ENCODE results near the gene PDGFRB.

DNA sequence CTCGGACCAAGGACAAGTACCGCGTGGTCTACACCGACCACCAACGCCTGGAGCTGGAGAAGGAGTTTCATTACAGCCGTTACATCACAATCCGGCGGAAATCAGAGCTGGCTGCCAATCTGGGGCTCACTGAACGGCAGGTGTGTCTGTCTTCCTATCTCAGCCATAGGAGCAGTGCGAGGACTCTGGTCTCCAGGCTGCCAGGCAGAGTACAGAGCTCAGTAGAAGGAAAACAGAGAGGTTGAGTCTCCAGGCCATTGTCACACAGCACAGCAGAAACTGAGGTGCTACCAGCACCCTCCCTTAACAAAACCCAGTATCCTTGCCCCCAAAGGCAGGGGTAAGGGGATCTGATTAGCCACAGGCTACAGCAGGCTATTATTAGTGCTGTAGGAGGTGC is 27.1 kb upstream of the PDGFRB start:
- TF ChIP-seq, protein P1, sequence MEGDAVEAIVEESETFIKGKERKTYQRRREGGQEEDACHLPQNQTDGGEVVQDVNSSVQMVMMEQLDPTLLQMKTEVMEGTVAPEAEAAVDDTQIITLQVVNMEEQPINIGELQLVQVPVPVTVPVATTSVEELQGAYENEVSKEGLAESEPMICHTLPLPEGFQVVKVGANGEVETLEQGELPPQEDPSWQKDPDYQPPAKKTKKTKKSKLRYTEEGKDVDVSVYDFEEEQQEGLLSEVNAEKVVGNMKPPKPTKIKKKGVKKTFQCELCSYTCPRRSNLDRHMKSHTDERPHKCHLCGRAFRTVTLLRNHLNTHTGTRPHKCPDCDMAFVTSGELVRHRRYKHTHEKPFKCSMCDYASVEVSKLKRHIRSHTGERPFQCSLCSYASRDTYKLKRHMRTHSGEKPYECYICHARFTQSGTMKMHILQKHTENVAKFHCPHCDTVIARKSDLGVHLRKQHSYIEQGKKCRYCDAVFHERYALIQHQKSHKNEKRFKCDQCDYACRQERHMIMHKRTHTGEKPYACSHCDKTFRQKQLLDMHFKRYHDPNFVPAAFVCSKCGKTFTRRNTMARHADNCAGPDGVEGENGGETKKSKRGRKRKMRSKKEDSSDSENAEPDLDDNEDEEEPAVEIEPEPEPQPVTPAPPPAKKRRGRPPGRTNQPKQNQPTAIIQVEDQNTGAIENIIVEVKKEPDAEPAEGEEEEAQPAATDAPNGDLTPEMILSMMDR (conservative IDR thresholded peaks at IDR 0.05 in 1 of 2, IDR thresholded peaks at IDR 0.05 in 1 of 2; ENCODE audit: extremely low read depth in 1 of 2, insufficient read depth in 1 of 2, low read depth in 1 of 2, low read length in 2 of 2), result no peak
- no peak for TF ChIP-seq EZH2 (IDR thresholded peaks at IDR 0.05; ENCODE audit: borderline replicate concordance, low read length)
